HUES6 (cell line): Measurements from ENCODE around the gene GRIK3.

ENCODE experiments used
- H3K27ac ChIP-seq: 2 replicates; pipeline ENCODE4 v1.7.0; 2013; ENCODE audit warnings: low read depth, mild to moderate bottlenecking, low read length, inconsistent platforms
- H3K27me3 ChIP-seq: 2 replicates; pipeline ENCODE4 v1.6.1; 2013; ENCODE audit warnings: low read length; ENCODE audit not compliant: control insufficient read depth, insufficient read depth
- H3K36me3 ChIP-seq: 2 replicates; pipeline ENCODE4 v1.6.1; 2013; ENCODE audit warnings: low read length; ENCODE audit not compliant: control insufficient read depth, insufficient read depth
- H3K4me1 ChIP-seq: 2 replicates; pipeline ENCODE4 v1.6.1; 2013; ENCODE audit warnings: low read length; ENCODE audit not compliant: control insufficient read depth, insufficient read depth
- H3K4me3 ChIP-seq: 2 replicates; pipeline ENCODE4 v1.5.1; 2013; ENCODE audit warnings: low read depth, low read length
- H3K9ac ChIP-seq: one replicate; pipeline ENCODE4 v1.6.1; 2013; ENCODE audit warnings: mild to moderate bottlenecking, low read length
- H3K9me3 ChIP-seq: 2 replicates; pipeline ENCODE4 v1.6.1; 2013; ENCODE audit warnings: low read depth, low read length; ENCODE audit not compliant: control insufficient read depth, insufficient read depth

Gene GRIK3

DNA sequence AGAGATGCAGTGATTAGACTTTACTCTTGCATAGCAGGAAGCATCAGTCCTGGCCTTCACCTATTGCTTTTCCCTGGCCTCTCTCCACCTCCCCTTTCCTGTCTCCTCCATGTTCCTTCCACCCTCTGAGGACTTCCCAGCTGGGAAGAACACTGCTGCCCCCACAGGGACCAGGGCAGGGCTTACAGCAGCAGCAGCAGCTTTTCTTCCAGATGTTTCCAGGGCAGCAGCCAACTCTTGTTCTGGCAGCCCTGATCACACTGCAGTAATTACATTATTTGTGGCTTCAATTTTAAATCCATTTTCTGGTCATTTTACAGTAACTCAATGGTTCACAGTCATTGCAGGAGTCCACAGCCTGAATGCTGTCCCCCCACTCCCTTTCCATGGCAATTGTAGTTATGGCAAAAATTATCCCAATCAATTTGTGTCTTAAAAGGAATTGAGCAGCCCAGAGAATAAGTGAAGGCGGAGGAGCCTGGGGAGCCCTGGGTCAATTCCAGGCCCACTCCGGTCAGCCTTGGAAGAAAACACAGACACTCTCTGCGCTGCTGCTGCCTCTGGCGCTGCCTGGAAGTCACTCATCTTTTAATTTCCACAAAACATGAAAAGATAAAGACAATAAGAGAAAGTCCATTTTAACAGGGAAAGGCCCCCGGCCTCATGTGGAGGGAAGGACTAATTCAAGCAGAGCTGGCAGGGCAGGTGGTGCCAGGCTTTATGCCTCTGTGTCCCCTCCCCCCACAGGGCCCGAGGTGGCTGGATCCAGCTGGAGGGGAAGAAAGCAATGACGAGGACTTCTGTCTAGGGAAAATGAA, 148.6 kb downstream of the GRIK3 start:
- H3K9me3 ChIP-seq, result no peaks in the 10 kb centered on the region
- H3K9ac ChIP-seq, result no peak overlapping the region
- H3K4me1 ChIP-seq, result no peaks in the 10 kb centered on the region
- H3K27me3 ChIP-seq, result no peaks in the 10 kb centered on the region
- no peak overlapping the region for H3K4me3 ChIP-seq
- no peaks in the 10 kb centered on the region for H3K36me3 ChIP-seq
- no peak overlapping the region for H3K27ac ChIP-seq

- no peak overlapping the region for H3K27ac ChIP-seq
- H3K36me3 ChIP-seq, result no peaks in the 10 kb centered on the region
- no peak overlapping the region for H3K4me3 ChIP-seq
- no peaks in the 10 kb centered on the region for H3K9me3 ChIP-seq
- no peak overlapping the region for H3K9ac ChIP-seq
- no peaks in the 10 kb centered on the region for H3K27me3 ChIP-seq
- no peaks in the 10 kb centered on the region for H3K4me1 ChIP-seq
Observed at GRCh38 chr1:36884801-36885200, 149.5 kb downstream of the GRIK3 start.

DNA sequence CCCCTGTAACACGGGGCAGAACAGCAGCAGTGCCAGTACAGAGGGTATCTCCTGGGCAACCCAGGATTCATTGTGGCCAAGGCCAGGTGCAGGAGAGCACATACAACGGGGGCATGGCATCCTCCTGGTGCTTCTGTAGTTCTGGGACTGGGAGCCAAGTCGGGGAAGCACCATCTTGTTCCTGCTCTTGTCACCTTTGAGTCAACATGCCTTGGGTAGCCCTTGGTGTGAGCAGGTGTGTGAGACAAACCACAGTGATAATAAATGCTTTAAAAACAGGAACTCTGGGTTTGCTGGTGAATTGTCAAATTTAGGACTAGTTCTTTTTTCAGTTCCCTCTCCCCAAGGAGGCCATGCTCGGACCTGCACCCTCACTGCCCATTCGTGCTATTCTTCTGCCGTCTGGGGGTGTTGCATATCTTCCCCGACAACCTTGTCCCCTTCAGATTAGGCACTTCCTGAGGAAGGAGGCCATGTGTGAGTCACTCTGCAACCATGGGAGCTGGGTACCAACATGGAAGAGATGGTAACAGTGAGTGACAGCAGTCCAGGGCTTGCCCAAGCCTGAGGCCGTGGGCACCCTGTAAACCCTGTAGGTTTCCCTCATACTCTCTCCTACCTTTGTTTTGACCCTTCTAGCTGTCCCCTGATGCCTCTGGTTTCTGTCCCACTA, 150.2 kb downstream of the GRIK3 start:
- no peak overlapping the region for H3K9ac ChIP-seq
- no peak overlapping the region for H3K4me3 ChIP-seq
- no peaks in the 10 kb centered on the region for H3K36me3 ChIP-seq
- H3K27ac ChIP-seq, result no peak overlapping the region
- H3K27me3 ChIP-seq, result no peaks in the 10 kb centered on the region
- no peaks in the 10 kb centered on the region for H3K9me3 ChIP-seq
- no peaks in the 10 kb centered on the region for H3K4me1 ChIP-seq

DNA sequence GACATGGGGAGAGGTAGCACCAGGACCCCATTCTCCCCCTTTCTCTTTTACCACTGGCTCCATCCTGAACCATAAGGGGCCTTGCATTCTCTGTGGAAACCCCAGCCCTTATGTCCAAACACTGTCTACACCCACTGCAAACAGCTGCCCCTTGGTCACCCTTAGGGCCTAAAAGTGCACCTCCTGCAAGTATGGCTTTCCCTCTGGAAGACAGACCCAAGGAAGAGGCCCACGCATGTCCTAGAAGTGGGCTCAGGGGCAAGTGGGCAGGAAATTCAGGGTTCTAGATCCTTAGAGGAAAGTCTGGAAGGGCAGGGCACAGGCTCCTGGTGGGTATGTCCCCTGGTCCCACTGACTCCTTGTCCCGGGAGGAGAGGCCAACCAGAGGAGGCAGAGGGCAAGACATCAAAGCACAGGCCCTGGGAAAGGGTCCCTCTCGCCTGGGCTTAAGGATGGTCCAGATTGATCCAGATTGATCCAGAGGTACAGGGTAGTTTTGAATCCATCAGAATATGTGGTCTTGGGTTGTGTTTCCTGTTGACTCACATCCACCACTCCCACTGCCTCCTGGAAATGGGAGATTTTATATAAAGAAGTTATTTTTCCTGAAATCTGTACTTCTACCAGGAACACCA, 150.9 kb downstream of the GRIK3 start:
- H3K36me3 ChIP-seq, result no peaks in the 10 kb centered on the region
- no peak overlapping the region for H3K9ac ChIP-seq

GRCh38 chr1:36882536-36883285, 151.6 kb downstream of the GRIK3 start:
- no peak overlapping the region for H3K4me3 ChIP-seq
- no peak overlapping the region for H3K27ac ChIP-seq
- no peaks in the 10 kb centered on the region for H3K36me3 ChIP-seq
- no peaks in the 10 kb centered on the region for H3K27me3 ChIP-seq
- no peaks in the 10 kb centered on the region for H3K4me1 ChIP-seq
- no peaks in the 10 kb centered on the region for H3K9me3 ChIP-seq
- no peak overlapping the region for H3K9ac ChIP-seq

More for the DNA sequence above, 150.9 kb downstream of the GRIK3 start:
- H3K4me1 ChIP-seq, result no peaks in the 10 kb centered on the region
- H3K4me3 ChIP-seq, result no peak overlapping the region
- H3K9me3 ChIP-seq, result no peaks in the 10 kb centered on the region
- H3K27ac ChIP-seq, result no peak overlapping the region
- H3K27me3 ChIP-seq, result no peaks in the 10 kb centered on the region

GRCh38 chr1:36881541-36881940, 152.8 kb downstream of the GRIK3 start:
- H3K4me3 ChIP-seq, result no peak overlapping the region
- no peak overlapping the region for H3K9ac ChIP-seq
- no peaks in the 10 kb centered on the region for H3K9me3 ChIP-seq
- no peaks in the 10 kb centered on the region for H3K4me1 ChIP-seq
- H3K27ac ChIP-seq, result no peak overlapping the region
- 0 out of 2 replicates have a peak, but pooled peaks cover 4% of the 10 kb centered on the region for H3K27me3 ChIP-seq
- no peaks in the 10 kb centered on the region for H3K36me3 ChIP-seq

DNA sequence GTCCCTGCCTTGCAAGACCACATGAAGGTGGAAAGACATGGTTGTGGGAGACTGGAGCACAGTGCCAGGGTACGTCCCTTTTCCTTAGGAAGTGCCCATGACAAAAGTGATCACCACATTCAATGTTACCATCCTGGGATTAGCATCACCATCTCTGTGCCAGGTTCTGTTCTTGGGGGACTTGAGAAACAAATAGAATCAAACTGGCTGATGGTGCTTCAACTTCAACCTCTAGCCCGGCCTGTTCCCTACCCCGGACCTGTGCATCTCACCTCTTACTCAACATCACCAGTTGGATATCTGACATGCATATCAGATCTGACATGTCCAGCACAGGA, 153.3 kb downstream of the GRIK3 start:
- Histone ChIP-seq H3K27me3 (0 out of 2 replicates have a peak, but pooled peaks cover 4% of the 10 kb centered on the region), H3K4me1 (no peaks in the 10 kb centered on the region), H3K27ac (no peak overlapping the region), H3K36me3 (no peaks in the 10 kb centered on the region), H3K9me3 (no peaks in the 10 kb centered on the region), H3K9ac (no peak overlapping the region), H3K4me3 (no peak overlapping the region)

DNA sequence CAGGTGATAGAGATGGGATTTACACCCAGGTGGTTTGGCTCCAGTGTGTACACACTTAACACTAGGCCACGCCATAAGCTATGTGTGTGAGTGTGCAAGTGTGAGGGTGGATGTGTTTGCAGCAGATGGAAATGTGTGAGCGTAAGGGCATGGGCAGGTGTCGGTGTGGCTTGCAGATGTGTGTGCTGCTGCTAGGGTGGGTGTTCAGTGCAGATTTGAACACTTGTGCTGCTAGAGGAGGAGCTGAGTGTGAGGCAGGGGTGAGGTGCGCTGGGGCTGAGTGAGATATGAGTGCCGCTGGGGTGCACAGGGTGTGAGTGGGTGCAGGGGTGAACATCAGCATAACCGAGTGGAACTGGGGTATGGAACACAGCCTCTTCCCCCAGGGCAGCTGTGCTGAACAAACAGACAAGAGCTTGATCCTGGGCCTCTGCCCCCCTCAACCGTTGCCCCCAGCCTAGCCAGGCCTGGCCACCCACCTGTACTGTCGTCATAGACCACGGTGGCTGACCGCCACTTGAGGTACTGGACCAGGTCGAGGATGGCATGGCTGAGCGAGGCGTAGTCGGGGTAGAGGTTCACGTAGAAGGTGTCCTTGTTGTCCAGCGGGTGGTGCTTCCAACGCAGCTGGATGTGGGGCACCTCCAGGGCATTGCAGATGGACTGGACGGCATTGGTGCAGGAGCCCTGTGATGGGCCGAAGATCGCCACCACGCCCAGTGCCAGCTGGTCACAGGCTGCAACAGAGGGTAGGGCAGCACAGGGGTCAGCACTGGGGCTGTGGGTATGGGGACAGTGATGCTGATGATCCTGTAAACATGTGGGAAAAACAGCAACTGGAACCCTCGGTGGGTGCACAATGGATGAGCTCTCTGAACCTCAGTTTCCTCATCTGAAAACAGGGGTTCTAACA, 153.9 kb downstream of the GRIK3 start:
- Histone ChIP-seq H3K4me1 (no peaks in the 10 kb centered on the region), H3K27me3 (0 out of 2 replicates have a peak, but pooled peaks cover 4% of the 10 kb centered on the region), H3K9ac (no peak overlapping the region), H3K9me3 (no peaks in the 10 kb centered on the region), H3K27ac (no peak overlapping the region), H3K4me3 (no peak overlapping the region), H3K36me3 (no peaks in the 10 kb centered on the region)

GRCh38 chr1:36879613-36880012, 154.7 kb downstream of the GRIK3 start:
- no peaks in the 10 kb centered on the region for H3K9me3 ChIP-seq
- H3K27ac ChIP-seq, result no peak overlapping the region
- H3K9ac ChIP-seq, result no peak overlapping the region
- no peaks in the 10 kb centered on the region for H3K4me1 ChIP-seq
- H3K36me3 ChIP-seq, result no peaks in the 10 kb centered on the region
- 0 out of 2 replicates have a peak, but pooled peaks cover 4% of the 10 kb centered on the region for H3K27me3 ChIP-seq
- no peak overlapping the region for H3K4me3 ChIP-seq

DNA sequence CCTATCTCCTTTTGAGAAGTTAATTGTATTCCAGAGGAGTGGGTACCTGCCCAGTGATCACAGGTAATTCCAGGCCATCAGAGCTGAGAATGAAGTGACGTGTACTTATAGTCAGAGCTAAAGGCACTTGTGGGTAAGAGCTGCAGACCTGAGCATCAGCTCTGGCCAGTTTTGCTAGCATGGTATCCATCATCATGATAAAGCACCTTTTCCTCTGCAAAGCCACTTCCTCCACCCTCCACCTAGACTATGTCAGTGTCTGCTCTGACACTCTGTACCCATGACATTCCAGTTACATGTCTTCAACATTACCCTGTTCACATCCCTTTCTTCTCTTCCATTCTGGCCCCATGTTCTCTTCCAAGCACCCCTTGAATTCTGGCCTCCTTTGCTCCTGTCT, 157.3 kb downstream of the GRIK3 start:
- H3K36me3 ChIP-seq, result no peaks in the 10 kb centered on the region
- H3K4me1 ChIP-seq, result no peaks in the 10 kb centered on the region
- no peaks in the 10 kb centered on the region for H3K9me3 ChIP-seq
- no peak overlapping the region for H3K9ac ChIP-seq
- no peak overlapping the region for H3K27ac ChIP-seq
- 0 out of 2 replicates have a peak, but pooled peaks cover 4% of the 10 kb centered on the region for H3K27me3 ChIP-seq
- no peak overlapping the region for H3K4me3 ChIP-seq
